Mesendoderm (in vitro differentiated cells): ENCODE measurements around the gene ITGAD.

ENCODE experiments used
- DNase-seq: peaks from one replicate; pipeline ENCODE4 v3.0.0; 2013
- H2AK5ac ChIP-seq: 2 replicates; pipeline ENCODE4 v1.6.1; 2013; ENCODE audit warnings: low read length, inconsistent platforms
- H2BK120ac ChIP-seq: 2 replicates; pipeline ENCODE4 v1.6.1; 2013; ENCODE audit warnings: low read depth, mild to moderate bottlenecking, low read length, moderate library complexity, mixed read lengths
- H2BK15ac ChIP-seq: replicated peaks from 2 replicates; pipeline ENCODE4 v1.6.1; 2013; ENCODE audit warnings: low read depth, mild to moderate bottlenecking, moderate library complexity
- H2BK5ac ChIP-seq: 2 replicates; pipeline ENCODE4 v1.6.1; 2013; ENCODE audit warnings: low read length, inconsistent platforms
- H3K18ac ChIP-seq: 2 replicates; pipeline ENCODE4 v1.6.1; 2013; ENCODE audit warnings: mild to moderate bottlenecking, low read length, mixed read lengths
- H3K23ac ChIP-seq: one replicate; pipeline ENCODE4 v1.6.1; 2013; ENCODE audit warnings: low read length
- H3K27ac ChIP-seq: 2 replicates; pipeline ENCODE4 v1.5.1; 2013; ENCODE audit warnings: low read depth, mild to moderate bottlenecking, inconsistent platforms, low read length, moderate library complexity
- H3K27me3 ChIP-seq: 2 replicates; pipeline ENCODE4 v1.6.1; 2013; ENCODE audit warnings: low read length, control low read depth, mild to moderate bottlenecking, inconsistent platforms; ENCODE audit not compliant: insufficient read depth, poor library complexity
- H3K36me3 ChIP-seq: 2 replicates; pipeline ENCODE4 v1.6.1; 2013; ENCODE audit warnings: low read length, inconsistent platforms; ENCODE audit not compliant: control insufficient read depth, insufficient read depth
- H3K4ac ChIP-seq: one replicate; pipeline ENCODE4 v1.6.1; 2013; ENCODE audit warnings: low read depth, mild to moderate bottlenecking, low read length, moderate library complexity
- H3K4me1 ChIP-seq: 2 replicates; pipeline ENCODE4 v1.6.1; 2013; ENCODE audit warnings: low read depth, low read length, inconsistent platforms; ENCODE audit not compliant: control insufficient read depth
- H3K4me2 ChIP-seq: 2 replicates; pipeline ENCODE4 v1.6.1; 2013; ENCODE audit warnings: low read length
- H3K4me3 ChIP-seq: 2 replicates; pipeline ENCODE4 v1.5.1; 2013; ENCODE audit warnings: mild to moderate bottlenecking, low read length
- H3K56ac ChIP-seq: one replicate; pipeline ENCODE4 v1.6.1; 2013; ENCODE audit warnings: low read length
- H3K79me1 ChIP-seq: 2 replicates; pipeline ENCODE4 v1.6.1; 2013; ENCODE audit warnings: low read length, inconsistent platforms
- H3K79me2 ChIP-seq: 2 replicates; pipeline ENCODE4 v1.6.1; 2013; ENCODE audit warnings: mild to moderate bottlenecking, low read length; ENCODE audit not compliant: control insufficient read depth, insufficient read depth
- H3K9ac ChIP-seq: 2 replicates; pipeline ENCODE4 v1.6.1; 2013; ENCODE audit warnings: low read length, inconsistent platforms
- H4K5ac ChIP-seq: one replicate; pipeline ENCODE4 v1.6.1; 2013; ENCODE audit warnings: low read length
- H4K8ac ChIP-seq: one replicate; pipeline ENCODE4 v1.6.1; 2013; ENCODE audit warnings: low read depth, mild to moderate bottlenecking, control low read depth, low read length, moderate library complexity
- WGBS: extraction: QIAGEN DNeasy Blood & Tissue Kit; methylation state at CpG from one replicate; pipeline ENCODE4 v1.1.7; 2013; ENCODE audit warnings: low lambda C conversion rate, missing lambda C conversion rate; ENCODE audit not compliant: insufficient coverage; ENCODE audit errors: extremely low coverage; 5-methylcytosine and 5-hydroxymethylcytosine counted together

The ITGAD gene

GRCh38 chr16:31472709-31473203 is 79.6 kb downstream of the ITGAD start:
- peak overlapping the region; percentile 64 for H3K4me3 ChIP-seq
- H3K9ac ChIP-seq: peak overlapping the region; percentile 86
- H2BK15ac ChIP-seq: no peak overlapping the region
- H4K8ac ChIP-seq: no peak overlapping the region
- peak overlapping the region; percentile 79 for H3K4me2 ChIP-seq
- WGBS: no CpG with 5 or more reads among the region's 20 CpGs
- no peaks in the 10 kb centered on the region for H3K4me1 ChIP-seq
- H3K18ac ChIP-seq: peak overlapping the region; percentile 98
- no peaks in the 10 kb centered on the region for H3K79me2 ChIP-seq
- no peak overlapping the region for H2BK120ac ChIP-seq
- H3K23ac ChIP-seq: no peak overlapping the region
- H3K56ac ChIP-seq: peak overlapping the region; percentile 92
- no peak overlapping the region for H2BK5ac ChIP-seq
- peak; percentile 88 for DNase-seq
- H3K27ac ChIP-seq: no peak overlapping the region
- H3K4ac ChIP-seq: no peak overlapping the region
- no peaks in the 10 kb centered on the region for H3K79me1 ChIP-seq
- H3K27me3 ChIP-seq: peaks cover 3% of the 10 kb centered on the region
- no peaks in the 10 kb centered on the region for H3K36me3 ChIP-seq
- H4K5ac ChIP-seq: no peak overlapping the region
- no peak overlapping the region for H2AK5ac ChIP-seq

GRCh38 chr16:31473264-31473984 is 80.3 kb downstream of the ITGAD start:
- Histone ChIP-seq H4K5ac (no peak overlapping the region), H3K4me3 (no peak overlapping the region), H2BK120ac (no peak overlapping the region), H3K79me1 (no peaks in the 10 kb centered on the region), H3K4me2 (no peak overlapping the region), H3K4me1 (no peaks in the 10 kb centered on the region), H3K18ac (no peak overlapping the region), H3K36me3 (no peaks in the 10 kb centered on the region), H3K9ac (no peak overlapping the region), H4K8ac (no peak overlapping the region), H3K27ac (no peak overlapping the region), H3K79me2 (no peaks in the 10 kb centered on the region), H3K4ac (no peak overlapping the region), H2BK15ac (no peak overlapping the region), H3K56ac (no peak overlapping the region), H2BK5ac (no peak overlapping the region), H3K23ac (no peak overlapping the region), H2AK5ac (no peak overlapping the region), H3K27me3 (peaks cover 3% of the 10 kb centered on the region)
- DNase-seq: no peak
- WGBS: no CpG with 5 or more reads among the region's 17 CpGs

GRCh38 chr16:31474173-31474714 is 81.1 kb downstream of the ITGAD start:
- no peak overlapping the region for H4K8ac ChIP-seq
- H2AK5ac ChIP-seq: no peak overlapping the region
- no peak overlapping the region for H2BK120ac ChIP-seq
- no peak overlapping the region for H3K4me2 ChIP-seq
- peak; percentile 26 for DNase-seq
- H3K9ac ChIP-seq: no peak overlapping the region
- H2BK5ac ChIP-seq: no peak overlapping the region
- H3K27ac ChIP-seq: no peak overlapping the region
- H3K56ac ChIP-seq: no peak overlapping the region
- no peaks in the 10 kb centered on the region for H3K4me1 ChIP-seq
- no CpG with 5 or more reads among the region's 12 CpGs for whole genome bisulfite sequencing
- H3K36me3 ChIP-seq: no peaks in the 10 kb centered on the region
- no peak overlapping the region for H3K4ac ChIP-seq
- H3K23ac ChIP-seq: no peak overlapping the region
- no peak overlapping the region for H4K5ac ChIP-seq
- H3K27me3 ChIP-seq: peaks cover 3% of the 10 kb centered on the region
- H2BK15ac ChIP-seq: no peak overlapping the region
- no peaks in the 10 kb centered on the region for H3K79me1 ChIP-seq
- no peak overlapping the region for H3K4me3 ChIP-seq
- H3K18ac ChIP-seq: no peak overlapping the region
- H3K79me2 ChIP-seq: no peaks in the 10 kb centered on the region

GRCh38 chr16:31474773-31475738 is 81.9 kb downstream of the ITGAD start:
- Histone ChIP-seq H2AK5ac (no peak overlapping the region), H3K4me1 (no peaks in the 10 kb centered on the region), H4K8ac (no peak overlapping the region), H3K56ac (no peak overlapping the region), H3K36me3 (no peaks in the 10 kb centered on the region), H3K23ac (no peak overlapping the region), H3K4me2 (no peak overlapping the region), H3K18ac (no peak overlapping the region), H3K27ac (no peak overlapping the region), H3K9ac (no peak overlapping the region), H2BK15ac (no peak overlapping the region), H3K4ac (no peak overlapping the region), H3K27me3 (peaks cover 3% of the 10 kb centered on the region), H2BK120ac (no peak overlapping the region), H4K5ac (no peak overlapping the region), H3K79me2 (no peaks in the 10 kb centered on the region), H3K79me1 (no peaks in the 10 kb centered on the region), H2BK5ac (no peak overlapping the region), H3K4me3 (no peak overlapping the region)
- WGBS: no CpG with 5 or more reads among the region's 12 CpGs
- DNase-seq: no peak

GRCh38 chr16:31475946-31476302 is 82.8 kb downstream of the ITGAD start:
- Histone ChIP-seq H3K9ac (no peak overlapping the region), H2AK5ac (no peak overlapping the region), H4K5ac (no peak overlapping the region), H3K4ac (no peak overlapping the region), H3K79me1 (no peaks in the 10 kb centered on the region), H3K27ac (no peak overlapping the region), H3K4me1 (no peaks in the 10 kb centered on the region), H2BK15ac (no peak overlapping the region), H3K56ac (peak overlapping the region; percentile 15), H3K23ac (no peak overlapping the region), H3K18ac (no peak overlapping the region), H3K79me2 (no peaks in the 10 kb centered on the region), H3K27me3 (peaks cover 3% of the 10 kb centered on the region), H3K4me3 (no peak overlapping the region), H4K8ac (no peak overlapping the region), H2BK5ac (no peak overlapping the region), H3K4me2 (no peak overlapping the region), H2BK120ac (no peak overlapping the region), H3K36me3 (no peaks in the 10 kb centered on the region)
- peak; percentile 17 for DNase-seq
- WGBS: no CpG with 5 or more reads among the region's 26 CpGs
